ENCODE measurements around the gene PSMG3. TPM values are rescaled to one million over a fixed set of nuclear protein-coding genes. Genes with fewer than 3 reads are reported as not detected.
A peak's percentile ranks its signal among the peaks of the same experiment; 100 is the strongest.

Gene PSMG3
- total RNA-seq, 1 experiment from 2014 or later: 59.4 TPM

DNA sequence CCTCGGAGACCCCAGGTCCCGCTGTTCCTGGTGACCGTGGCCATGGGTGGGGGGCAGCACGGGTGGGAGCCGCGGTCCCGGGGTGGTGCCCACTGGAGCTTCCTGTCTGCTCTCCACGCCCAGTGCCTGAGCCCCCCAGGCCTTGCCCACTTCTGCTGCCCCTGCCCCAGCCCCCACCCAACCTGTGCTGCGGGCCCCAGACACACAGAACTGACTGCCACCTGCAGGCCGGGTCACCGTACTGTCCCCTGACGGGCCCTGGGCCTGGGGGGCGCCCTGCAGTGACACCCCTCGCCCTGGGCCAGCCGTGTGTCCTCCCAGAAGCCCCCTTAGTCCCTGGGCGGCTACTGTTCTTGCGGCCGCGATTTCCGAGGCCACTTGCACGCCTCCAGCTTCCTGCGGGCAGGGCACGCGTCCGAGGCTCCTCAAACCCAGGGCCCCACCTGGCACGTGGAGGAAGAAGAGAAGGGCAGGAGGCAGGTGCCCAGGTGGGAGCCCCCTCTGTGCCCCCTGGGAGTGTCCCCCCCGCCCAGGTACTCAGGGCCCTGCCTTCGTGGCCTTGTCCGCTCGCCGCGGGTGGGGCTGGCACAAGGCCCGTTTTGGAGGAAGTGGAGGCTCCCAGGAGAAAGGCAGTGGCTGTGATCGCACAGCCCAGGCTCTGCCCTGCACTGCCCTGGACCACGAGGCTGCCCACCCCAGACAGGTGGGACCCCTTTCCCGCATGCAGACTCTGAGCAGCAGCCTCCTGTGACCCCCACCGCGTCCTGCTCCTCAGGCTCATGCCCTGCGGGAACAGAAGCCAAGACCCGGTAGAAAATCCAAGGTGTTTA lies 24.2 kb downstream of the PSMG3 start:
- no TSS peak for BruUV-seq (replicated peaks)
- DNase-seq (ENCODE audit: low read depth, low spot score): no peak
- Histone ChIP-seq H3K27me3 (ENCODE audit: control insufficient read depth, insufficient read depth, low read length) (no peaks in the 10 kb centered on the region), H3K4me3 (ENCODE audit: low read depth in 2 of 2, low read length in 2 of 2) (no peak overlapping the region), H3K27ac (ENCODE audit: low read length) (peak overlapping the region; percentile 78), H3K9me3 (ENCODE audit: control insufficient read depth, insufficient read depth, low read depth, low read length) (no peaks in the 10 kb centered on the region), H3K4me1 (ENCODE audit: control insufficient read depth, insufficient read depth, low read length) (peaks cover 53% of the 10 kb centered on the region), H3K36me3 (ENCODE audit: control insufficient read depth, insufficient read depth, low read length) (no peaks in the 10 kb centered on the region; the same call in 1 of the 2 replicates)
- ChIA-PET CTCF (interaction anchor here (0.6 to 0.7 kb wide), 3 partner anchors 19 to 128 kb away, joined by 3 to 4 read pairs (median 3); no protein-coding TSS in a partner anchor), POLR2A (no interaction called here)
- peak; percentile 83 for TF ChIP-seq CTCF (IDR thresholded peaks at IDR 0.05)
- TF ChIP-seq, protein P1, sequence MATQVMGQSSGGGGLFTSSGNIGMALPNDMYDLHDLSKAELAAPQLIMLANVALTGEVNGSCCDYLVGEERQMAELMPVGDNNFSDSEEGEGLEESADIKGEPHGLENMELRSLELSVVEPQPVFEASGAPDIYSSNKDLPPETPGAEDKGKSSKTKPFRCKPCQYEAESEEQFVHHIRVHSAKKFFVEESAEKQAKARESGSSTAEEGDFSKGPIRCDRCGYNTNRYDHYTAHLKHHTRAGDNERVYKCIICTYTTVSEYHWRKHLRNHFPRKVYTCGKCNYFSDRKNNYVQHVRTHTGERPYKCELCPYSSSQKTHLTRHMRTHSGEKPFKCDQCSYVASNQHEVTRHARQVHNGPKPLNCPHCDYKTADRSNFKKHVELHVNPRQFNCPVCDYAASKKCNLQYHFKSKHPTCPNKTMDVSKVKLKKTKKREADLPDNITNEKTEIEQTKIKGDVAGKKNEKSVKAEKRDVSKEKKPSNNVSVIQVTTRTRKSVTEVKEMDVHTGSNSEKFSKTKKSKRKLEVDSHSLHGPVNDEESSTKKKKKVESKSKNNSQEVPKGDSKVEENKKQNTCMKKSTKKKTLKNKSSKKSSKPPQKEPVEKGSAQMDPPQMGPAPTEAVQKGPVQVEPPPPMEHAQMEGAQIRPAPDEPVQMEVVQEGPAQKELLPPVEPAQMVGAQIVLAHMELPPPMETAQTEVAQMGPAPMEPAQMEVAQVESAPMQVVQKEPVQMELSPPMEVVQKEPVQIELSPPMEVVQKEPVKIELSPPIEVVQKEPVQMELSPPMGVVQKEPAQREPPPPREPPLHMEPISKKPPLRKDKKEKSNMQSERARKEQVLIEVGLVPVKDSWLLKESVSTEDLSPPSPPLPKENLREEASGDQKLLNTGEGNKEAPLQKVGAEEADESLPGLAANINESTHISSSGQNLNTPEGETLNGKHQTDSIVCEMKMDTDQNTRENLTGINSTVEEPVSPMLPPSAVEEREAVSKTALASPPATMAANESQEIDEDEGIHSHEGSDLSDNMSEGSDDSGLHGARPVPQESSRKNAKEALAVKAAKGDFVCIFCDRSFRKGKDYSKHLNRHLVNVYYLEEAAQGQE (IDR thresholded peaks at IDR 0.05; ENCODE audit: insufficient read depth in 1 of 2, low read depth in 2 of 2, low read length in 1 of 2): no peak
- in situ Hi-C loops (cut with HindIII; ENCODE audit: low pct_unique_long_range_greater_than_20kb, low sequenced_read_pairs): no loop called here
- intact Hi-C loops (cut with micrococcal nuclease; ENCODE audit: unreplicated experiment): no loop called here
- ATAC-seq: peak; percentile 25

GRCh38 chr7:1544896-1545416 lies 24.9 kb downstream of the PSMG3 start:
- in situ Hi-C loops (cut with HindIII; ENCODE audit: low pct_unique_long_range_greater_than_20kb, low sequenced_read_pairs): no loop called here
- no peak for DNase-seq (ENCODE audit: low read depth, low spot score)
- Histone ChIP-seq H3K27ac (ENCODE audit: low read length) (peak overlapping the region; percentile 78), H3K4me1 (ENCODE audit: control insufficient read depth, insufficient read depth, low read length) (peaks cover 53% of the 10 kb centered on the region), H3K4me3 (ENCODE audit: low read depth in 2 of 2, low read length in 2 of 2) (no peak overlapping the region), H3K9me3 (ENCODE audit: control insufficient read depth, insufficient read depth, low read depth, low read length) (no peaks in the 10 kb centered on the region), H3K27me3 (ENCODE audit: control insufficient read depth, insufficient read depth, low read length) (no peaks in the 10 kb centered on the region), H3K36me3 (ENCODE audit: control insufficient read depth, insufficient read depth, low read length) (no peaks in the 10 kb centered on the region; the same call in 1 of the 2 replicates)
- CTCF ChIA-PET: interaction anchor here (0.6 to 0.7 kb wide), 3 partner anchors 18 to 129 kb away, joined by 3 to 4 read pairs (median 3); no protein-coding TSS in a partner anchor
- POLR2A ChIA-PET: no interaction called here
- TF ChIP-seq TCF7L2 (IDR thresholded peaks at IDR 0.05; ENCODE audit: low read depth, low read length): no peak
- TF ChIP-seq, protein P1 (IDR thresholded peaks at IDR 0.05; ENCODE audit: insufficient read depth in 1 of 2, low read depth in 2 of 2, low read length in 1 of 2): no peak
- no peak for TF ChIP-seq POLR2AphosphoS5 (IDR thresholded peaks at IDR 0.05; ENCODE audit: low read depth, low read length)
- TF ChIP-seq CTCF (IDR thresholded peaks at IDR 0.05): no peak
- no peak for TF ChIP-seq SIN3A (IDR thresholded peaks at IDR 0.05; ENCODE audit: borderline replicate concordance, insufficient read depth, low read depth, low read length)
- peak; percentile 6 for ATAC-seq
- no TSS peak for BruUV-seq (replicated peaks)
- intact Hi-C loops (cut with micrococcal nuclease; ENCODE audit: unreplicated experiment): no loop called here

Measured in Panc1 (cell line).